HL-60 (cell line): ENCODE data around the gene OPRD1.
"Not testable (repeated sequence)": the region's sequence is repeated elsewhere in the genome, so short reads cannot be mapped to it uniquely, and the experiment has no call there.

Source experiments
- GABPA ChIP-seq: IDR thresholded peaks from 2 replicates; pipeline ENCODE4 v1.6.1; 2012; ENCODE audit warnings: low read depth
- POLR2AphosphoS5 ChIP-seq: IDR thresholded peaks from 2 replicates; pipeline ENCODE4 v1.6.1; 2012; ENCODE audit warnings: low read depth
- SPI1 ChIP-seq: IDR thresholded peaks from 2 replicates; pipeline ENCODE4 v1.6.1; 2012; ENCODE audit warnings: low read depth, mild to moderate bottlenecking, borderline replicate concordance
- TF ChIP-seq, protein P1 (sequence below): IDR thresholded peaks from one replicate; pipeline ENCODE4 v1.5.1; 2011; ENCODE audit warnings: low read length, control low read depth, inconsistent platforms; ENCODE audit not compliant: insufficient read depth
- TF ChIP-seq, protein P2 (sequence below): IDR thresholded peaks from 2 replicates; pipeline ENCODE4 v1.6.1; 2012; ENCODE audit warnings: low read depth; ENCODE audit not compliant: insufficient replicate concordance

GRCh38 chr1:28824061-28824460 lies 12.1 kb downstream of the OPRD1 start:
- TF ChIP-seq, protein P1, sequence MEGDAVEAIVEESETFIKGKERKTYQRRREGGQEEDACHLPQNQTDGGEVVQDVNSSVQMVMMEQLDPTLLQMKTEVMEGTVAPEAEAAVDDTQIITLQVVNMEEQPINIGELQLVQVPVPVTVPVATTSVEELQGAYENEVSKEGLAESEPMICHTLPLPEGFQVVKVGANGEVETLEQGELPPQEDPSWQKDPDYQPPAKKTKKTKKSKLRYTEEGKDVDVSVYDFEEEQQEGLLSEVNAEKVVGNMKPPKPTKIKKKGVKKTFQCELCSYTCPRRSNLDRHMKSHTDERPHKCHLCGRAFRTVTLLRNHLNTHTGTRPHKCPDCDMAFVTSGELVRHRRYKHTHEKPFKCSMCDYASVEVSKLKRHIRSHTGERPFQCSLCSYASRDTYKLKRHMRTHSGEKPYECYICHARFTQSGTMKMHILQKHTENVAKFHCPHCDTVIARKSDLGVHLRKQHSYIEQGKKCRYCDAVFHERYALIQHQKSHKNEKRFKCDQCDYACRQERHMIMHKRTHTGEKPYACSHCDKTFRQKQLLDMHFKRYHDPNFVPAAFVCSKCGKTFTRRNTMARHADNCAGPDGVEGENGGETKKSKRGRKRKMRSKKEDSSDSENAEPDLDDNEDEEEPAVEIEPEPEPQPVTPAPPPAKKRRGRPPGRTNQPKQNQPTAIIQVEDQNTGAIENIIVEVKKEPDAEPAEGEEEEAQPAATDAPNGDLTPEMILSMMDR = not testable (repeated sequence)
- TF ChIP-seq POLR2AphosphoS5, GABPA, SPI1: not testable (repeated sequence)
- TF ChIP-seq, protein P2, sequence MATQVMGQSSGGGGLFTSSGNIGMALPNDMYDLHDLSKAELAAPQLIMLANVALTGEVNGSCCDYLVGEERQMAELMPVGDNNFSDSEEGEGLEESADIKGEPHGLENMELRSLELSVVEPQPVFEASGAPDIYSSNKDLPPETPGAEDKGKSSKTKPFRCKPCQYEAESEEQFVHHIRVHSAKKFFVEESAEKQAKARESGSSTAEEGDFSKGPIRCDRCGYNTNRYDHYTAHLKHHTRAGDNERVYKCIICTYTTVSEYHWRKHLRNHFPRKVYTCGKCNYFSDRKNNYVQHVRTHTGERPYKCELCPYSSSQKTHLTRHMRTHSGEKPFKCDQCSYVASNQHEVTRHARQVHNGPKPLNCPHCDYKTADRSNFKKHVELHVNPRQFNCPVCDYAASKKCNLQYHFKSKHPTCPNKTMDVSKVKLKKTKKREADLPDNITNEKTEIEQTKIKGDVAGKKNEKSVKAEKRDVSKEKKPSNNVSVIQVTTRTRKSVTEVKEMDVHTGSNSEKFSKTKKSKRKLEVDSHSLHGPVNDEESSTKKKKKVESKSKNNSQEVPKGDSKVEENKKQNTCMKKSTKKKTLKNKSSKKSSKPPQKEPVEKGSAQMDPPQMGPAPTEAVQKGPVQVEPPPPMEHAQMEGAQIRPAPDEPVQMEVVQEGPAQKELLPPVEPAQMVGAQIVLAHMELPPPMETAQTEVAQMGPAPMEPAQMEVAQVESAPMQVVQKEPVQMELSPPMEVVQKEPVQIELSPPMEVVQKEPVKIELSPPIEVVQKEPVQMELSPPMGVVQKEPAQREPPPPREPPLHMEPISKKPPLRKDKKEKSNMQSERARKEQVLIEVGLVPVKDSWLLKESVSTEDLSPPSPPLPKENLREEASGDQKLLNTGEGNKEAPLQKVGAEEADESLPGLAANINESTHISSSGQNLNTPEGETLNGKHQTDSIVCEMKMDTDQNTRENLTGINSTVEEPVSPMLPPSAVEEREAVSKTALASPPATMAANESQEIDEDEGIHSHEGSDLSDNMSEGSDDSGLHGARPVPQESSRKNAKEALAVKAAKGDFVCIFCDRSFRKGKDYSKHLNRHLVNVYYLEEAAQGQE = not testable (repeated sequence)
